ENCODE results near the gene RNASE11. TPM values are rescaled to one million over a fixed set of nuclear protein-coding genes. Genes with fewer than 3 reads are reported as not detected.

The RNASE11 gene
- total and polyA plus RNA-seq, 9 of the 15 experiments (the other 6 are each of a cell fraction or from before 2014, with no cell fraction given) = 0.16 to 0.29 (median 0.22) TPM; not detected in 6

DNA sequence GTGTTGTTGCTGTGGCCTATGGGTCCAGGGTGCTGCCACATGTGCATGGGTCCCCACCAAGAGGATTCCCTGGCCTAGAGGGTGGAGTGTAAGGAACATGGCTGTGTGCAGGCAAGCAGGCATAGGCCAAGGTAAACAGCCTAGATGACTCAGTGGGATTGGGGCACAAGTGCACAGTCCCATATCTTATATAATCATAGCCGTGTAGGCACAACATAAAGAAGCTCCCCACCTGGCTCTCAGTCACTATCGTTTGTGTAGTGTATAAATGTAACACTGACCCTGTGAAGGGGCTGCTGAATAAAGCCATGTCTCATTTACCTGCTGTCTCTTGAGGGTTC is 19.1 kb upstream of the RNASE11 start:
- ATAC-seq (no peak), DNase-seq (ENCODE audit: extremely low read depth in 1 of 4, low spot score in 3 of 4) (no peak), FAIRE-seq (no peak)
- Histone ChIP-seq H3K79me2 (ENCODE audit: control insufficient read depth, insufficient read depth, low read length) (no peaks in the 10 kb centered on the region), H3K4me3 (no peak overlapping the region), H3K4me2 (ENCODE audit: insufficient read depth, low read length) (no peak overlapping the region), H3K9ac (ENCODE audit: insufficient read depth in 1 of 2, low read depth in 2 of 2, low read length in 2 of 2) (no peak overlapping the region), H3K27ac (ENCODE audit: extremely low read depth, low read depth, low read length) (no peak overlapping the region), H2AFZ (ENCODE audit: low read depth, low read length) (no peak overlapping the region), H3K36me3 (ENCODE audit: control insufficient read depth, insufficient read depth, low read length) (no peaks in the 10 kb centered on the region), H3K27me3 (ENCODE audit: control insufficient read depth in 2 of 2, insufficient read depth in 2 of 2, low read length in 2 of 2) (no peaks in the 10 kb centered on the region), H3K9me1 (ENCODE audit: control insufficient read depth, insufficient read depth, low read length) (no peaks in the 10 kb centered on the region), H4K20me1 (replicated peaks; ENCODE audit: control insufficient read depth, insufficient read depth, low read length) (no peaks in the 10 kb centered on the region), H3K4me1 (replicated peaks in 1 of 2; ENCODE audit: control insufficient read depth in 2 of 2, insufficient read depth in 2 of 2, low read length in 2 of 2) (peaks cover 0 to 6% of the 10 kb centered on the region in 2 experiments; a peak in 3 of 5 replicates), H3K9me3 (replicated peaks; ENCODE audit: control insufficient read depth, insufficient read depth, low read depth, low read length) (no peaks in the 10 kb centered on the region)
- ChIA-PET POLR2A (interaction anchor here (0.6 to 1.4 kb wide), 3 partner anchors 16 to 253 kb away, joined by 3 read pairs; no protein-coding TSS in a partner anchor), CTCF (ENCODE audit: low intra/inter-chr PET ratio) (interaction anchor here (1.3 to 1.7 kb wide), 2 partner anchors 75 to 279 kb away, joined by 3 to 7 read pairs; no protein-coding TSS in a partner anchor)
- BruUV-seq (replicated peaks) = no TSS peak
- in situ Hi-C loops (cut with MboI) (loop anchor here (10.0 kb wide), 1 partner anchor 192 kb away; the partner anchor contains the start of gene TEP1), intact Hi-C loops (cut with micrococcal nuclease) (loop anchor here (1.0 to 5.0 kb wide), 5 partner anchors 60 to 345 kb away; partner anchors contain the start of gene APEX1)
- 12% methylated on average over 2 of the region's 2 CpGs for WGBS (ENCODE audit: insufficient coverage, low coverage, missing lambda C conversion rate)
- TF ChIP-seq JUN (IDR thresholded peaks at IDR 0.05; ENCODE audit: borderline replicate concordance, low read depth, low read length) = no peak
- no peak for TF ChIP-seq JUN (CRISPR knock-in tag; IDR thresholded peaks at IDR 0.05; ENCODE audit: borderline replicate concordance)
- TF ChIP-seq, protein P1, sequence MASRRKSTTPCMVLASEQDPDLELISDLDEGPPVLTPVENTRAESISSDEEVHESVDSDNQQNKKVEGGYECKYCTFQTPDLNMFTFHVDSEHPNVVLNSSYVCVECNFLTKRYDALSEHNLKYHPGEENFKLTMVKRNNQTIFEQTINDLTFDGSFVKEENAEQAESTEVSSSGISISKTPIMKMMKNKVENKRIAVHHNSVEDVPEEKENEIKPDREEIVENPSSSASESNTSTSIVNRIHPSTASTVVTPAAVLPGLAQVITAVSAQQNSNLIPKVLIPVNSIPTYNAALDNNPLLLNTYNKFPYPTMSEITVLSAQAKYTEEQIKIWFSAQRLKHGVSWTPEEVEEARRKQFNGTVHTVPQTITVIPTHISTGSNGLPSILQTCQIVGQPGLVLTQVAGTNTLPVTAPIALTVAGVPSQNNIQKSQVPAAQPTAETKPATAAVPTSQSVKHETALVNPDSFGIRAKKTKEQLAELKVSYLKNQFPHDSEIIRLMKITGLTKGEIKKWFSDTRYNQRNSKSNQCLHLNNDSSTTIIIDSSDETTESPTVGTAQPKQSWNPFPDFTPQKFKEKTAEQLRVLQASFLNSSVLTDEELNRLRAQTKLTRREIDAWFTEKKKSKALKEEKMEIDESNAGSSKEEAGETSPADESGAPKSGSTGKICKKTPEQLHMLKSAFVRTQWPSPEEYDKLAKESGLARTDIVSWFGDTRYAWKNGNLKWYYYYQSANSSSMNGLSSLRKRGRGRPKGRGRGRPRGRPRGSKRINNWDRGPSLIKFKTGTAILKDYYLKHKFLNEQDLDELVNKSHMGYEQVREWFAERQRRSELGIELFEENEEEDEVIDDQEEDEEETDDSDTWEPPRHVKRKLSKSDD (conservative IDR thresholded peaks at IDR 0.05; ENCODE audit: low read length) = no peak
- TF ChIP-seq HDAC6 (IDR thresholded peaks at IDR 0.05; ENCODE audit: low read depth, low read length) = no peak
- no peak for TF ChIP-seq U2AF1 (optimal IDR thresholded peaks at IDR 0.05; ENCODE audit: low read depth, low read length)
- TF ChIP-seq, protein P2, sequence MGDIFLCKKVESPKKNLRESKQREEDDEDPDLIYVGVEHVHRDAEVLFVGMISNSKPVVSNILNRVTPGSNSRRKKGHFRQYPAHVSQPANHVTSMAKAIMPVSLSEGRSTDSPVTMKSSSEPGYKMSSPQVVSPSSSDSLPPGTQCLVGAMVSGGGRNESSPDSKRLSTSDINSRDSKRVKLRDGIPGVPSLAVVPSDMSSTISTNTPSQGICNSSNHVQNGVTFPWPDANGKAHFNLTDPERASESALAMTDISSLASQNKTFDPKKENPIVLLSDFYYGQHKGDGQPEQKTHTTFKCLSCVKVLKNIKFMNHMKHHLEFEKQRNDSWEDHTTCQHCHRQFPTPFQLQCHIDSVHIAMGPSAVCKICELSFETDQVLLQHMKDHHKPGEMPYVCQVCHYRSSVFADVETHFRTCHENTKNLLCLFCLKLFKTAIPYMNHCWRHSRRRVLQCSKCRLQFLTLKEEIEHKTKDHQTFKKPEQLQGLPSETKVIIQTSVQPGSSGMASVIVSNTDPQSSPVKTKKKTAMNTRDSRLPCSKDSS (IDR thresholded peaks at IDR 0.05; ENCODE audit: low read depth, partially characterized antibody) = no peak

Data from K562 (cell line).